Kidney epithelial cell (primary cell): Measurements from ENCODE around the gene CHD8. TPM values are rescaled to one million over a fixed set of nuclear protein-coding genes. Genes with fewer than 3 reads are reported as not detected.

Source experiments
- DNase-seq: peaks from one replicate; pipeline ENCODE4 v3.0.0-alpha.2; 2010; ENCODE audit warnings: low read depth
- H3K27me3 ChIP-seq: 2 replicates; pipeline ENCODE4 v1.6.0; 2011; ENCODE audit warnings: low read length; ENCODE audit not compliant: control insufficient read depth, insufficient read depth
- H3K36me3 ChIP-seq: 2 replicates; pipeline ENCODE4 v1.5.1; 2011; ENCODE audit warnings: low read length; ENCODE audit not compliant: control insufficient read depth, insufficient read depth
- H3K4me3 ChIP-seq: 2 replicates; pipeline ENCODE4 v1.5.1; 2011; ENCODE audit warnings: low read depth, mild to moderate bottlenecking, control low read depth, low read length
- total RNA-seq: library from RNA; depleted of rRNA; stranded (reverse); fragments of >200 nt; gene quantifications from 2 replicates; pipeline ENCODE4 v1.2.3, GENCODE V29; 2015
- TF ChIP-seq, protein P1 (sequence below): IDR thresholded peaks from 2 replicates; pipeline ENCODE4 v1.5.1; 2011; ENCODE audit warnings: mild to moderate bottlenecking, moderate library complexity, low read length, control low read depth, inconsistent platforms; ENCODE audit not compliant: insufficient read depth, poor library complexity, severe bottlenecking

The CHD8 gene
- total RNA-seq, 1 donor from 2014 or later: 60.6 TPM

DNA sequence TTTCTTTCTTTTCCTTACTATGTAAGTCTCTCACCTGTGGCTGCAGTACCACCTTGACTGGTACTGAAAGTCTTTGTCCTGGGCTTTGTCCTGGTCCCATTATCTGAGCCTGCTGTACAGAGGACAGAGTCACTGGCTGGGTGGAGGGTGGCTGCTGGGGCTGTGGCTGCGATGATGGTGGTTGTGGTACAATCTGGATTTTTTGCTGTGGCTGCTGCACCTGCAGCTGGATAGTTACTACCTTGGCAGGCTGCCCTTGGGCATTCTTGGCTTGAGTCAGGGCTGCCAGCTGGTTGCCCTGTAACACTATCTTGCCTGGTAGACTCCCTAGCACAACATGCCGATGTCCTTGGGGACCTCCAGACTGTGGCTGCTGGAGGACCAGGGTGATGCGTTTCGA, 27.0 kb downstream of the CHD8 start:
- TF ChIP-seq, protein P1, sequence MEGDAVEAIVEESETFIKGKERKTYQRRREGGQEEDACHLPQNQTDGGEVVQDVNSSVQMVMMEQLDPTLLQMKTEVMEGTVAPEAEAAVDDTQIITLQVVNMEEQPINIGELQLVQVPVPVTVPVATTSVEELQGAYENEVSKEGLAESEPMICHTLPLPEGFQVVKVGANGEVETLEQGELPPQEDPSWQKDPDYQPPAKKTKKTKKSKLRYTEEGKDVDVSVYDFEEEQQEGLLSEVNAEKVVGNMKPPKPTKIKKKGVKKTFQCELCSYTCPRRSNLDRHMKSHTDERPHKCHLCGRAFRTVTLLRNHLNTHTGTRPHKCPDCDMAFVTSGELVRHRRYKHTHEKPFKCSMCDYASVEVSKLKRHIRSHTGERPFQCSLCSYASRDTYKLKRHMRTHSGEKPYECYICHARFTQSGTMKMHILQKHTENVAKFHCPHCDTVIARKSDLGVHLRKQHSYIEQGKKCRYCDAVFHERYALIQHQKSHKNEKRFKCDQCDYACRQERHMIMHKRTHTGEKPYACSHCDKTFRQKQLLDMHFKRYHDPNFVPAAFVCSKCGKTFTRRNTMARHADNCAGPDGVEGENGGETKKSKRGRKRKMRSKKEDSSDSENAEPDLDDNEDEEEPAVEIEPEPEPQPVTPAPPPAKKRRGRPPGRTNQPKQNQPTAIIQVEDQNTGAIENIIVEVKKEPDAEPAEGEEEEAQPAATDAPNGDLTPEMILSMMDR: no peak
- no peak for DNase-seq
- H3K36me3 ChIP-seq: no peaks in the 10 kb centered on the region

DNA sequence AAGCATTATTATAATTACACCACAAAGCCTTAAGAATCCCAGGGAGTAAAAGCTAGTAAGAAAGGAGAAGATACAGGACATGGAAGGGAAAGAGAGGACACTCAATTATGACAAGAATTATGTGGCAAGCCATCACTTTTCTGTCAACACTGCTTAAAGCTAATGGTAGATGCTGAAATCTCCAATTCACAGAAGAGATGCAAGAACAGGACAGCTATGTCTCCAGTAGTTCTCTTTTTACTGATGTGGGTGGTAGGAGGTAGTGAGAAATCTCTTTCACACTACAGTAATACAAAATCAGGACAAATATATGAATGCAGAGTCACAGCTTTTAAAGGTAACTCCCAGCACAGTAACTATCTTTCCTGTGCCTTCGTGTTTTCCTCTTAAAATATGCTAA, 29.2 kb downstream of the CHD8 start:
- TF ChIP-seq, protein P1: no peak
- Histone ChIP-seq H3K4me3 (no peak overlapping the region), H3K27me3 (no peaks in the 10 kb centered on the region), H3K36me3 (peaks cover 2% of the 10 kb centered on the region)
- DNase-seq: no peak

More for the DNA sequence above, 27.0 kb downstream of the CHD8 start:
- Histone ChIP-seq H3K27me3 (no peaks in the 10 kb centered on the region), H3K4me3 (no peak overlapping the region)

GRCh38 chr14:21419528-21419927, 36.4 kb downstream of the CHD8 start:
- H3K27me3 ChIP-seq: no peaks in the 10 kb centered on the region
- TF ChIP-seq, protein P1: no peak
- H3K4me3 ChIP-seq: no peak overlapping the region

GRCh38 chr14:21415329-21415728, 40.6 kb downstream of the CHD8 start:
- DNase-seq: no peak
- Histone ChIP-seq H3K36me3 (no peaks in the 10 kb centered on the region), H3K27me3 (no peaks in the 10 kb centered on the region), H3K4me3 (no peak overlapping the region)
- TF ChIP-seq, protein P1: no peak

More at GRCh38 chr14:21419528-21419927, 36.4 kb downstream of the CHD8 start:
- no peak for DNase-seq
- peaks cover 2% of the 10 kb centered on the region for H3K36me3 ChIP-seq

- DNase-seq: no peak
- H3K27me3 ChIP-seq: no peaks in the 10 kb centered on the region
- no peaks in the 10 kb centered on the region for H3K36me3 ChIP-seq
- H3K4me3 ChIP-seq: no peak overlapping the region
- TF ChIP-seq, protein P1: no peak
Measured at GRCh38 chr14:21414137-21414631, 41.7 kb downstream of the CHD8 start.

GRCh38 chr14:21408147-21408546, 47.8 kb downstream of the CHD8 start:
- H3K36me3 ChIP-seq: peaks cover 3% of the 10 kb centered on the region
- H3K27me3 ChIP-seq: no peaks in the 10 kb centered on the region
- TF ChIP-seq, protein P1: no peak
- DNase-seq: peak; percentile 23
- H3K4me3 ChIP-seq: no peak overlapping the region
